Stimulated activated CD4-positive, alpha-beta T cell treated with anti-CD3 and anti-CD28 coated beads, TNF-alpha, amount 100 ng/mL, for 1 hour (primary cell): ENCODE measurements around the gene ATG101.

ENCODE experiments used
- DNase-seq, 3 donors: peaks; one replicate each; pipeline ENCODE4 v3.0.0-alpha.2; 2020; ENCODE audit warnings: low read depth in 3 of 3, low spot score in 1 of 3

ATG101 gene, protein sequence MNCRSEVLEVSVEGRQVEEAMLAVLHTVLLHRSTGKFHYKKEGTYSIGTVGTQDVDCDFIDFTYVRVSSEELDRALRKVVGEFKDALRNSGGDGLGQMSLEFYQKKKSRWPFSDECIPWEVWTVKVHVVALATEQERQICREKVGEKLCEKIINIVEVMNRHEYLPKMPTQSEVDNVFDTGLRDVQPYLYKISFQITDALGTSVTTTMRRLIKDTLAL

DNA sequence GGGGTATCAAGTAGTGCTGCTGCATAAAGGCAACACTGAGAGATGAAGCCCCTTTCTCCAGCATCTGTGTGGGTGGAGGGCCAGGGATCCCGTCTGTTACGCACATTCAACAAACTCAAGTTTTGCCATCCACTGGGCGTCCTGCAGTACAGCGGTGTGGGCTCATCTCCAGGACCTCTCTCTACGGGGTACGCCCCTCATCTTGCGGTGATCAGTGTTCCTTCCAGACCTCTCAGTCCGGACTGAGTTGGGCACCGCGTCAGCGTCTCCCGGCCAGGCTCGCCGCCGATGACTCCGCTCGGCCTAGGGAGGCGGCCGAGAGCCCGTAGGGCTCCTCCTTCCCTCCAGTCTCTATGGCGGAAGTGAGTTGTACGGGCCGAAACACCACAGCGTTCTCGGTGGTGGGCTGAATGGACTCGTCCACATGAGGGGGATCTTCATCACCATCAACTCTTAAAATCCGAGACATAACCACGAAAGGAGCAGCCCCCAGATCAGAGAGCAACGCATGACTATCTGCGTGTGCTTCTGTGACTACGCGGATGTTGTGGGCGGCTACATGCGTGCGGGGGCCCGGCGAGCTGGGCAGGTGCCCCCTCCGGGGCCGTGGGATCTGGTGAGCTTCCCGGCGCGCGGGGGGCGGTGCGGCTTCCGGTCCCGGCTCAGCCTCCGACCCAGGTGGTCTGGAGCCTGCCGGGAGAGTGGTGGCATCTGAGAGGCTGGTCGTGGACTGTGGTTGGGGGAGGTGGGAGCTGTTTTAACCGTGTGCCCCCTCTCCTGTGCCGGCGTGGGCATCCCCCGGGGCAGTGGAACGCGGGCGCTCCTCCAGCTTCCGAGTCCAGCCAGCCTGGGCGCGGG lies at the start of gene ATG101:
TSS of gene ATG101 (plus strand) at position 652 of the 858 bp plus-strand sequence. CDS start 3,673 bp downstream, outside the sequence.
- peak in 2 of 3 donors; percentile 72 to 73 for DNase-seq

DNA sequence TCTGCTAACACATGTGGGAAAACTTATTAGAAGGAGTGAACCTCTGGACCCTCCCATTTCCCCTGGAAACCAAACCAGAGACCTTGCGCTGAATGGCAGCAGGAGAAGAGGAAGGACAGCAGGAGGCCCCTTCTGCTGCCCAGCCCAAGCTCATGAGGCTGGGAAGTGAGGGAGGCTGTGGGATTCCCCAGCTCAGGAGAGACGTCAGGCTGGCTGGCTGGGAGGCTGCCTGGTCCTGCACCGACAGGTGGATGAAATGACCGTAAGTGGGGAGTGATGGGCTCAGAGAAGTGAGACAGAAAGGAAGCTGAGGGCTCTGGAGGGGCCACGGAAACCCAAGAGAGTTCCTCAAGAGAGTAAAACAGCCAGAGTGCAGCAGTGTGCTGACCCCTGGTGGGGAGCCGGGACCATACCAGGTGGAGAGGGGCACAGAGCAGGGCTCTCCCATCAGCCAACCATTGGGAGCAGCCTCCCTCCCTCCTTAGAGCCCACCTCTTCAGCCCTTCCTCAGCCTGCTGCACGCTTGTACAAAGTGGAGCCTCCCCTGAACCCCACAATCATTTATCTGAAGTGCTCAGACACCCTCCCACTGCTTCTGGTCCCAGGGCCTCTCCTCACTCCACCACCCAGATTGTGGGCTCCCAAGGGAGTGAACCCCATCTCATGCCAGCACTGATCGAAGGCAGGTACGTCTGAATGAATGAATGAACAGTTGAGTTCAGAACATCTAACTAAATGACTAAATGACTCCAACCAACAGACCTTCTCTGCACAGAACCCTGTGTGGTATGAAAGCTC lies 49.0 kb upstream of the ATG101 start:
- peak in 1 of 3 donors; percentile 54 for DNase-seq

DNA sequence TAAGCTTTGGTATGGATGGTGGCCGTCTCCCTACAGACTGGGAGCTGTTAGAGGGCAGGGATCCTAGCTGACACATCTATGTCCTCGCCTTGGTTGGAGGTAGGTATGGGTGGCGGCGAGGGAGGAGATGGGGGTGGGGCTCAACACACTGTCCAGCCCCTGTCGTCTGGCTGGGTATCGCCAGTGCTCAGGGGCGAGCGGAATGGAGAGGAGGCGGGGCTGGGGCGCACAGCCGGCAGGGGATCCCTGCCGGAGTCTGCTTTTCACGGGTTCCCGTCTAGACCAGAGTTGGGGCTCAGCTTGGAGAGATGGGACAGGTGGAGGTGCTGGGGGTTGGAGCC lies 47.0 kb upstream of the ATG101 start:
- no peak for DNase-seq

DNA sequence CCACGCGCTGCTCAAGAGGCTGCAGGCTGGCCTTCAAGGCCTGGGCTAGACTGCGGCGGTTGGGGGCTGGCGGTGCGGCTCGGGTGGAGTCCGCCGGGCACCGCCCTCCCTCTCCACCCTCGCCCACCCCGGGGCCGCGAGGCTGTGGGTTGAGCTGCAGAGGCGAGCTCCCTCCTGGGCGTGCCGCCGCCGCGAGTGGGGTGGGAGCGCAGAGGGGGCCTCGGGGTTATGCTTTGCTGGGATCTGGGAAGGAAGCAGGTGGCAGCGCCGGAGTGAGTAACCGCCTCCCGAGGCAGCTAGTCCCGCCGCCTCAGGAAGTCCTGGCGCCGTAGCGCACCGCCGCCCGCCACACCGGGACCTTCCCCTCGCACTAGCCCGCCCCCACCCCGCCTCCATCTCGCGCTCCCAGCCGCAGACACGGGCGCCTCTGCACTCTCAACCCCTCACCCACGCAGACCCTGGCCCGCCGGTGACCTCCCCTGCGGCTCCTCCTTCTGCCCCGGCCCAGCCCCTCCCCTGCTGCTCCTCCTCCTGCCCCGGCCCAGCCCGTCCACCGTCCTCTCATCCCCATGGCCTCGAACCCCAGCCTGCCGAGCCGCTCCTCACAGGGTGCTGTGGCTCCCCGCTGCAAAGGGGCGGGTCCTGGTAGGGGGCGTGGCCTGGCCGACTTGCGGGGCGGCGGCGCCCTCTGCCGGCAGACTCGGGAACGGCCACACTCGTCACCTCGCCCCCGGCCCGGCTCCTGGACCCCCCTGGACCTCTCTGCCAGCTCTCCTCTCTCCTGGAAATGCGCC lies 46.4 kb upstream of the ATG101 start:
- peak; percentile 77 to 90 (median 81) for DNase-seq

DNA sequence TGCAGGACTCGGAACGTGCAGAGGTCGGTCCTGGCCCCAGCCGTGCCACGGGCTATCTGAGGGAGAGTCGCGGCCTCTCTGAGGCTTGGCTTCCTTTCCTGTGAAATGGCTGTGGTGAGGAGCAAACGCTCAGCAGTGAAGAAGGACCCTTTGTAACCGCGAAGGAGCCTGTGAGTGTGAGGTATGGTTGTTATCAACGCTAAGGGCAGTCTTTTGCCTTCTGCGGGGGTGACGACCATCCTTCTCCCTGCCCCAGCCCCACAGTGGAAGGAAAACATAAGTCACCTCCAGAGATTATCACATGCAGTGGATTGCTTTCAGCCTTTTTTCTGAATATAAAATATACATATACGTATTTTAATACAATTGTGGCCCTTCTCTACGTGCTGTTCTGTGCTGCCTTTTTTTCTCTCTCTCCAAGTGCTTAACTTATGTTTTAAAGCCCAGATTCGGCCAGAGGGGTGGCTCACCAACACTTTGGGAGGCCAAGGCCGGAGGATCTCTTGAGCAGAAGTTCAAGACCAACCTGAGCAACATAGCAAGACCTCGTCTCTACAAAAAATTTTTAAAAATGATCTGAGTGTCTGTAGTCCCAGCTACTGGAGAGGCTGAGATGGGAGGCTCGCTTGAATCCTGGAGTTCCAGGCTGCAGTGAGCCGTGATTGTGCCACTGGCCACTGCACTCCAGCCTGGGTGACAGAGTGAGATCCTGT lies 45.6 kb upstream of the ATG101 start:
- DNase-seq = no peak

- no peak for DNase-seq
Observed at GRCh38 chr12:52024845-52025230, 44.9 kb upstream of the ATG101 start.

- DNase-seq = no peak
Observed at GRCh38 chr12:52026263-52026662, 43.5 kb upstream of the ATG101 start.

DNA sequence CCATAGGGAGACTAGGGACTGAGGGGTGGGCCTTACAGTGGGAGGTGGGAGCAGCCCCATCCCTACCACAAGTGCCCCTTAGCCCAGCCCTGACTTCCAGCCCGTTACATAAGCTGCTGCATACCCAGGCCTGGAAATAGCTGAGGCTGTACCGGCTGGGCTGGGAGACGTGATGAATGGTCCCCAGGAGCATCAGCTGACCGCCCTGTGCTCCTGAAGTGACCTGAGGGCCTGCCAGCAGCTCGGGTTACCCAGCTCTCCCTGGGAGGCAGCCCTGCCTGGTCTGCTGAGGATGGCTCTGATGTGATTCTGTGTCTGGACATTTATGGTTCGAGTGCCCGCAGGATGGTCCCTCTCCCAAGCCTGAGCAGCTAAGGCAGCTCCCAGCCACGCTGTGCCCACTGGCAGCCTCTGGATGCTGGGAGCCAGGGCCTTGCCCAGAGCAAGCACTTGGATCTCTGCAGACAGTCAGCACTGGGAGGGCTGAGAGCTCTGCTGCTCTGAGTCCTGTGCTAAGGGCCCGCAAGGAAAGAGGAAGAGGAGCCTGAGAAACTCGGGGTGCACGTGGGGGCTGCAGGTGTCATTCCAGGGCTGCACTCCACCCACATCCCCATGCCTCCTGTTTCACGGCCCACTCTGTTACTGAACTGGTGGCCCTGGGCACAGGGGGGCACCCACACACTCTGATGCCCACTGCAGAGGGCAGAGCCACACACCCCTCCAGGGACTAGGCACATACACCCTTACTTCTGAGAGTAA lies 42.5 kb upstream of the ATG101 start:
- DNase-seq = no peak

DNA sequence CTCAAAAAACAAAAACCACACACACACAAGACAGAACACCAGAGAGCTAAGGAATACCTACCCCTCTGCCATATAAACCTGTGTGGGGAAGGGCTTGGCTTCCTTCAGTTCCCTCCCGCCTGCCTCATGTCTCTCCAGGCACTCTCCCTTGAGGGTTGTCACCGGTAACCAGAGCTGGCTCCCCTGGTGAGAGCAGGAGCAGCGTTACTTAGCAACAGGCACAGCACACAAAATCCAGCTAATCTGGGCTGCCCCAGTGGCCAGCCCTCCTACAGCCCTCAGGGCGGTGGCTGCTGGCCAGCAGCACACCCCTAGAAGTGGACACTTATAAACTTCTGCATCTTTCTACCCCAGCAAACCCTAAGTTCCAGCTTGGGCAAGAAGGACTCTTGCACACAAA lies 40.1 kb upstream of the ATG101 start:
- no peak for DNase-seq

DNA sequence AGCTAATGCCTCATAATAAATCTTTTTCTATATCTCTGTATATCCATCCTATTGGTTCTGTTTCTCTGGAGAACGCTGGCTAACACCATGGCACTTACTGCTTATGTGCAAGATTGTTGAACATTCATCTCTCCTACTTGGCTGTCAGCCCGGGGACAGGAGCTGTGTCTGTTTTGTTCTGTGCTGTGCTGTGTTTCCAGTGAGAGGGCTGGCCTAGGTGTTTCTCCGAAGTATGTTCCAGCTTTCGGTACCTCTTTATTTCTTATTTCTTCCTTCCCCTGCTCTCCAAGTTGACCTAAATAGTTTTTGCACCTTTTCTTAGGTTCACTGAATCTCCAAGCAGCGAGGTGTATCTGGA lies 37.4 kb upstream of the ATG101 start:
- no peak for DNase-seq

DNA sequence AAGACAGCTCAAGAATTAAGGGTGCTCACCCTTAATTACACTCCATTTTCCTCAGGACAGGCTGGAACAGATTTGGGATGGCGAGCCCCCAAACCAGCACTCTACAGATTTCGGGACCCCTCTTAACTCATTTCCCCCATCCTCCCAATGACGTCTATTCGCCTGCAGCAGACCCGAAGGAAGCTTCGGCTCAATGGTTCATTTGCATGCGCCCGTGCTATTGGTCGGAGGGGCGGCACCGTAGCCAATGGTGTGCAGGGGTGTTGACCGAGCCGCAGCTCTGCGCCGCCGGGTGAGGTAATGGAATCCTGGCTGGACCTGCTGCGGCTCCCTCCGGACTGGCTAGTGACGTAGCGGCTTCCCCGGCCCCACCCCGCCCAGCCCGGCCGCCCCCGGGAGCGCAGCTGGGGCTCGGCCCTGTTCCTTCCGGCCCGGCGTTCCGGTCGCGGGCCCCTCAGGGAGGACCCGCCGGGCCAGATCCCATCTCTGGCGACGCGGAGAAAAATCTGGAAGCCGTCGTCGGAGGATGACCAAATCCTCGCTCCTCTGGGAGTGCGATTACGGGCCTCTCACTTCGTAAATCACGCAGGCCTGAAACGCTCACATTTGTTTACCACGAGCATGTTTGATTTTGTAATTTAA lies 36.9 kb upstream of the ATG101 start:
- DNase-seq = peak; percentile 72 to 76 (median 73)

DNA sequence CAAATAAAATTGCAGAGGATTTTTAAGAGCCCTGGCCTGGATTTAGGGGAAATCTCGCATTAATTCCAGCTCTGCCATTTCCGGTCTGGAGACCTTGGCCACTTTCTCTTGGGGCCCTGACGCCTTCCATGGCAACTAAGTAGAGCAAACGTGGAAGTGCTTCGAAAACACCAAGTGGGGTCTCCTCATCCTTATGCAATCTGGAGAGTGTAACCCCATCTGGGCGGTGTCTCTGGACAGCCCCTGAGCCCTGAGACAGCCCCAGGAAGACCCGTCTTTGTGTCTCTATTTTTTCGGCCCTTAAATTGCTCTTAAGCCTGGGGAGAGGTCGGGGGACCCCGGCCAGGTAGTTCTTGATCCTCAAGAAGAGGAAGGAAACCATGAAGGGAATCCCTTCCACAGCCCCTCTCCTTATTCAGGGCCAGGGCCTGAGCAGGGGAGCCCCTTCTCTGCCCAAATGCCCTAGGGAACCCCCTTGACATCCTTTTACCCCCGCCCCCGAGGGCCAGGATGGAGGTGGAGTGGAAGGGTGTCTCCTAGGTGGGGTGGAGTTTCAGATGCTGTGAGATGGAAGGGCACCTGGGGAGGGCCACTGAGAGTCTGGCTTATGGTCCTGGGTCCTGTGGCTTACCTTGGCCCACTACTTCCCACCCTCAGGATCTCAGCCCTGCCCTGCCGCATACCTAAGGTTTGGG lies 36.2 kb upstream of the ATG101 start:
- no peak for DNase-seq

- no peak for DNase-seq
Observed at GRCh38 chr12:52035190-52035589, 34.6 kb upstream of the ATG101 start.

GRCh38 chr12:52035926-52036325 lies 33.9 kb upstream of the ATG101 start:
- DNase-seq = no peak

DNA sequence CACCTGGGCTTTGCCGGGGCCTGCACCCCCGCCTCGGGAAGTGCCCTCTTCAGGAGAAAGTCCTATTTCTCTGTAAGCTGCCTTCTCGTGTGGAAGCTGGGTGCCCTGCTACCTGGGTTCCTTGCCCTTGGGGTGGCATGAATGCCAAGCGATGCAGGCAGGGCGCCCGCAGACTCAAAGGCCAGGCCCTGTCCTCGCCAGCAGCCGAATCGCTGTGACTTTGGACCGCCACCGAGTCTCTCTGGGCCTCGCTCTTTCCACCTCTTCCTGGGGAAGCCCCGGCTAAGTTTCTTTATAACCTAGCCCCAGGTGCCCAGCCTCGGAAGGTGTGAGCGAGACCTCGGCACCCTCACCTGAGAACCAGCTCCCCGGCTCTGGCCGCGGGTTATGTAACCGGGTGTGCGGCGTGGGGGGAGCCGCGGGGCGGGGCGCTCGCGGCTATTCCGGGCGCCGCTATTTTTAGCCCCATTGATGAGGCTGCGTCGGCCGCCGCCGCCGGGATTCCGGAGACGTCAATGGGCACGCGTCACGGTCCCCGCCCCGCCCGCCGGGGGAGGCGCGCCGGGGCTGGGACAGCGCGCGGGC lies 33.1 kb upstream of the ATG101 start:
- peak in 2 of 3 donors; percentile 64 to 80 for DNase-seq

- DNase-seq = no peak
Observed at GRCh38 chr12:52037248-52037861, 32.4 kb upstream of the ATG101 start.

DNA sequence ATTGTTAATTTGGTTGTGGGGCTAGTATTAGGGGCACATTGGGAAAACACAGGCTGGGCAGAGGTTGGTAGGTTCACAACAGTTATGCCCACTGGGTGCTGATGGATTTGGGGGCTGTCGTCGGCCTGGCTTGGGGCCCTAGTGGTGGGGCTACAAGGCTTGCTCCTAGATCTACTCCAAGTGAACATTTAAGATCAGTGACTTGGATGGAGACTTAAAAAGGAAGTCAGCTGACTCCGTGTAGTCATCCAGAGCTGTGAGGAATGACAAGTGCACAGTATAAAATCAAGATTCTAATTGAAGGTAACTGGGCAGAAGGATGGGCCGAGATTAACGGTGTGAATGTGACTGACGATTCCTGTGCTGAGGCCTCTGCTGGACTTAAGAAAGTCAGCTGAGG lies 31.3 kb upstream of the ATG101 start:
- DNase-seq = no peak

GRCh38 chr12:52041035-52041434 lies 28.7 kb upstream of the ATG101 start:
- no peak for DNase-seq
